ENCODE results near the gene SLIT3. TPM values are rescaled to one million over a fixed set of nuclear protein-coding genes. Genes with fewer than 3 reads are reported as not detected.

The SLIT3 gene
- total RNA-seq, 4 donors from 2014 or later, result 10.8 to 30.8 (median 18.4) TPM

GRCh38 chr5:169064093-169064492, 236.8 kb downstream of the SLIT3 start:
- TF ChIP-seq EP300 (IDR thresholded peaks at IDR 0.05), result no peak
- no peak for TF ChIP-seq CTCF (IDR thresholded peaks at IDR 0.05)
- no peak for TF ChIP-seq POLR2A (IDR thresholded peaks at IDR 0.05)
- Histone ChIP-seq H3K27ac (no peak overlapping the region), H3K9me3 (no peaks in the 10 kb centered on the region), H3K36me3 (no peaks in the 10 kb centered on the region), H3K27me3 (no peaks in the 10 kb centered on the region), H3K4me1 (no peaks in the 10 kb centered on the region), H3K4me3 (no peak overlapping the region)
- 52% methylated on average over 3 of the region's 3 CpGs for WGBS
- no peak for DNase-seq (ENCODE audit: low spot score in 2 of 2)

- DNase-seq (ENCODE audit: low spot score in 2 of 2), result no peak
- no peaks in the 10 kb centered on the region for H3K9me3 ChIP-seq
- H3K36me3 ChIP-seq, result no peaks in the 10 kb centered on the region
- H3K27ac ChIP-seq, result no peak overlapping the region
- TF ChIP-seq CTCF (IDR thresholded peaks at IDR 0.05) (no peak), POLR2AphosphoS5 (IDR thresholded peaks at IDR 0.05) (no peak), POLR2A (IDR thresholded peaks at IDR 0.05) (no peak), EP300 (IDR thresholded peaks at IDR 0.05) (no peak)
- H3K4me1 ChIP-seq, result no peaks in the 10 kb centered on the region
- no peaks in the 10 kb centered on the region for H3K27me3 ChIP-seq
- H3K4me3 ChIP-seq, result no peak overlapping the region
- WGBS, result 70% methylated on average over 12 of the region's 12 CpGs
These were observed 237.5 kb downstream of the SLIT3 start for GRCh38 chr5:169063316-169063953.

- TF ChIP-seq POLR2A (IDR thresholded peaks at IDR 0.05) (no peak), EP300 (IDR thresholded peaks at IDR 0.05) (no peak), POLR2AphosphoS5 (IDR thresholded peaks at IDR 0.05) (no peak), CTCF (IDR thresholded peaks at IDR 0.05) (no peak)
- H3K4me3 ChIP-seq, result no peak overlapping the region
- H3K36me3 ChIP-seq, result no peaks in the 10 kb centered on the region
- no peaks in the 10 kb centered on the region for H3K27me3 ChIP-seq
- no peak for DNase-seq (ENCODE audit: low spot score in 2 of 2)
- 60% methylated on average over 2 of the region's 2 CpGs for WGBS
- H3K4me1 ChIP-seq, result no peaks in the 10 kb centered on the region
- H3K27ac ChIP-seq, result no peak overlapping the region
- no peaks in the 10 kb centered on the region for H3K9me3 ChIP-seq
These were observed 238.2 kb downstream of the SLIT3 start for GRCh38 chr5:169062690-169063089.

- TF ChIP-seq EP300 (IDR thresholded peaks at IDR 0.05) (no peak), CTCF (IDR thresholded peaks at IDR 0.05) (no peak), POLR2AphosphoS5 (IDR thresholded peaks at IDR 0.05) (no peak), POLR2A (IDR thresholded peaks at IDR 0.05) (no peak)
- WGBS, result 81% methylated on average over 8 of the region's 8 CpGs
- no peaks in the 10 kb centered on the region for H3K27me3 ChIP-seq
- H3K27ac ChIP-seq, result no peak overlapping the region
- H3K9me3 ChIP-seq, result no peaks in the 10 kb centered on the region
- H3K4me3 ChIP-seq, result no peak overlapping the region
- no peaks in the 10 kb centered on the region for H3K36me3 ChIP-seq
- no peak for DNase-seq (ENCODE audit: low spot score in 2 of 2)
- H3K4me1 ChIP-seq, result peaks cover 20% of the 10 kb centered on the region
These were observed 246.4 kb downstream of the SLIT3 start for GRCh38 chr5:169054506-169054905.

- Histone ChIP-seq H3K36me3 (no peaks in the 10 kb centered on the region), H3K27me3 (no peaks in the 10 kb centered on the region), H3K4me3 (no peak overlapping the region), H3K9me3 (no peaks in the 10 kb centered on the region), H3K4me1 (peaks cover 20% of the 10 kb centered on the region), H3K27ac (no peak overlapping the region)
- 57% methylated on average over 3 of the region's 3 CpGs for WGBS
- no peak for DNase-seq (ENCODE audit: low spot score in 2 of 2)
- TF ChIP-seq EP300 (IDR thresholded peaks at IDR 0.05), result no peak
- no peak for TF ChIP-seq CTCF (IDR thresholded peaks at IDR 0.05)
These were observed 248.7 kb downstream of the SLIT3 start for GRCh38 chr5:169052207-169052606.

All from suprapubic skin (tissue), 4 donors.